ENCODE results near the gene C14orf119.

C14orf119 gene

GRCh38 chr14:23119363-23120327 lies 24.3 kb downstream of the C14orf119 start:
- peak overlapping the region; percentile 86 for H3K27ac Mint-ChIP-seq
- H3K4me3 Mint-ChIP-seq: peak overlapping the region; percentile 71

DNA sequence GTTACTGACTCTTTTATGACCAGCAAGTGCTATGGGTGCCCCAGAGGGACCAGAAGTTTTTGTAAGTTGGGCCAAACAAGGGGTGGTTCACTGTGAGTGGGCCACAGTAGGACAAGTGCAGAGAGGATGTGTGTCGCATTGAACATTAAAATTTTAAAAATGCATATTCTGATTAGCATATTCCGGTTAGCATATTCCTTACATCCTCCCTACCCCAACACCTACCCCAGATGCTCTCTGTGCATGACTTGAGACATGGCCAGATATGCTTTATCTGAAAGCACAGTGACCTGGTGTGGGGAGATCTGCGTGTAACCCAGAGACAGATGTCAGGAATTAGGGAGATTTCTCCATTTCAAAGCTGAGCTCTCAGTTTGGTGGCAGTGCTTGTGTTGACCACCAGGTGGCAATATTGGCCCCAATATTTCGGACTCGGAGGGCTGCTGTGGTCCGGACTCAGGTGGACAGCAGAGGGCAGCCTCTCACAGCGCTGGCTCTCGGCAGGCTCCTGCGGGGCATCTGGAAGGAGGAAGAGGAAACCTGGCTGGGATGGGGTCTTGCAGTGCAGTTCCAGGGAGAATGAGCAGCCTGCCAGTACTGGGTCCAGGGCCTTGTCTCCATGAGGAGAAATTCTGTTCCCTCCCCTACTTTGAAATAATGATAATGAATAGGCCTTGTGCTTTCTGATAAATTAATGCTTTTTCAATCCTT lies 25.4 kb downstream of the C14orf119 start:
- peaks cover 55% of the 10 kb centered on the region for H3K4me1 Mint-ChIP-seq (ENCODE audit: low read depth)
- H3K27ac Mint-ChIP-seq: peak overlapping the region; percentile 86
- peak overlapping the region; percentile 33 for H3K4me3 Mint-ChIP-seq
- H3K9me3 Mint-ChIP-seq (ENCODE audit: low read depth): no peaks in the 10 kb centered on the region
- H3K36me3 Mint-ChIP-seq: no peaks in the 10 kb centered on the region
- no peaks in the 10 kb centered on the region for H3K27me3 Mint-ChIP-seq

More at GRCh38 chr14:23119363-23120327, 24.3 kb downstream of the C14orf119 start:
- no peaks in the 10 kb centered on the region for H3K36me3 Mint-ChIP-seq
- no peaks in the 10 kb centered on the region for H3K9me3 Mint-ChIP-seq (ENCODE audit: low read depth)
- H3K4me1 Mint-ChIP-seq (ENCODE audit: low read depth): peaks cover 59% of the 10 kb centered on the region
- no peaks in the 10 kb centered on the region for H3K27me3 Mint-ChIP-seq

- H3K36me3 Mint-ChIP-seq: no peaks in the 10 kb centered on the region
- no peaks in the 10 kb centered on the region for H3K9me3 Mint-ChIP-seq (ENCODE audit: low read depth)
- no peak overlapping the region for H3K27ac Mint-ChIP-seq
- peak overlapping the region; percentile 33 for H3K4me3 Mint-ChIP-seq
- H3K4me1 Mint-ChIP-seq (ENCODE audit: low read depth): peaks cover 53% of the 10 kb centered on the region
- H3K27me3 Mint-ChIP-seq: no peaks in the 10 kb centered on the region
These were observed 26.1 kb downstream of the C14orf119 start for GRCh38 chr14:23121361-23121771.

GRCh38 chr14:23122086-23122485 lies 26.8 kb downstream of the C14orf119 start:
- Mint-ChIP-seq H3K27ac (no peak overlapping the region), H3K36me3 (no peaks in the 10 kb centered on the region), H3K4me3 (no peak overlapping the region), H3K27me3 (no peaks in the 10 kb centered on the region), H3K9me3 (ENCODE audit: low read depth) (no peaks in the 10 kb centered on the region), H3K4me1 (ENCODE audit: low read depth) (peaks cover 47% of the 10 kb centered on the region)

- Mint-ChIP-seq H3K27ac (no peak overlapping the region), H3K27me3 (no peaks in the 10 kb centered on the region), H3K36me3 (no peaks in the 10 kb centered on the region), H3K9me3 (ENCODE audit: low read depth) (no peaks in the 10 kb centered on the region), H3K4me3 (no peak overlapping the region), H3K4me1 (ENCODE audit: low read depth) (peaks cover 34% of the 10 kb centered on the region)
These were observed 28.1 kb downstream of the C14orf119 start for GRCh38 chr14:23123419-23123818.

DNA sequence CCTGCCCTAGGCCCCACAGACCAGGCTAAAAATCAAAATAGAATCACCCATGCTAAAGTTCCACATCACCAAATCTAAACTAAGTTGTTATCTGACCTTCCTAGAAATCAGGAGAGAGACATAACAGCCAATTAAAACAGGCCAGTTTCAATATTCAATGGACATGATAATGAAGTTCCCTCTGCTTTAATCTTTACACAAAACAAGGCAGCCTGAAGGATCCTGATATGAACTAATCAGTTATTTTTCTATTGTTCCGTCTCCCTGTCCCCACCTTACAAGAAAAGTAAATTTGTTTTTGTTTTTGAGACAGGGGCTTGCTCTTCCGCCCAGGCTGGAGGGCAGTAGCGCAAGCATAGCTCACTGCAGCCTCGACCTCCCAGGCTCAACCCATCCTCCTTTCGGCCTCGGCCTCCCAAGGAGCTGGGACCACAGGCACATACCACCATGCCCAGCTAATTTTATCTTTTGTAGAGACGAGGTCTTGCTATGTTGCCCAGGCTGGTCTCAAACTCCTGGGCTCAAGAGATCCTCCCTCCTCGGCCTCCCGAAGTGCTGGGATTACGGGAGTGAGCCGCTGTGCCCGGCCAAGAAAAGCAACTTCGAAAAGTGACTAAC lies 29.1 kb downstream of the C14orf119 start:
- H3K9me3 Mint-ChIP-seq (ENCODE audit: low read depth): no peaks in the 10 kb centered on the region
- peaks cover 2% of the 10 kb centered on the region for H3K36me3 Mint-ChIP-seq
- H3K27me3 Mint-ChIP-seq: no peaks in the 10 kb centered on the region
- no peak overlapping the region for H3K4me3 Mint-ChIP-seq
- H3K27ac Mint-ChIP-seq: no peak overlapping the region
- peaks cover 25% of the 10 kb centered on the region for H3K4me1 Mint-ChIP-seq (ENCODE audit: low read depth)

GRCh38 chr14:23125011-23125410 lies 29.7 kb downstream of the C14orf119 start:
- Mint-ChIP-seq H3K36me3 (peaks cover 2% of the 10 kb centered on the region), H3K27ac (no peak overlapping the region), H3K4me3 (no peak overlapping the region), H3K27me3 (no peaks in the 10 kb centered on the region), H3K9me3 (ENCODE audit: low read depth) (no peaks in the 10 kb centered on the region), H3K4me1 (ENCODE audit: low read depth) (peaks cover 19% of the 10 kb centered on the region)

DNA sequence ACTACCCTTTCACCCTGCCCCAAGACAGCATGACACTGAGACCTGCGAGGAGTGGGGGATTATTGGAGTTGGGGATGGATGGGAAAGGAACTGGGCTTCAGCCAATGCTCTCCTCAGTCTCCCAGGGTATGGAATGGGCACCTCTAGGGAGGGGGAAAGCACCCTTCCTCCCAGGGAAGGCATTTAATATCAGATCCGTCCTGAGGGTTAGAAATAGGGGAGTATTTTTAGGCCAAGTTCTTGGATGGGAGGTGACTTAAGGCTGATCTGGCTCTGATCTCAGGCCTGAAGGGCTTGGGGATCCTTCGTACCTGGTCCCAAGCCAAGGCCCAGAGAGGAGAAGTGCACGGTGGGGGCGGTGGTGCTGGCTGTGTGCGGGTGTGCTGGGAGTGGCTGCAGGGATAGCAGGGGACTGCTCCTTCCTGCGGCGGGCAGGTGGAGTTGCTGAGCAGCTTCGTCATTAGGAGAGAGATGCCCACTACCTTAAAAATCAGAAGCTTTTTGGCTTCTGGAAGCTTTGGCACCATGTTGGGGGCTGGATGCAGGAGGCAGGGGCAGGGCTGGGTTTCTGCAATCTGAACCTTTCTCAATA lies 30.7 kb downstream of the C14orf119 start:
- H3K4me3 Mint-ChIP-seq: no peak overlapping the region
- H3K4me1 Mint-ChIP-seq (ENCODE audit: low read depth): peaks cover 9% of the 10 kb centered on the region
- H3K27ac Mint-ChIP-seq: peak overlapping the region; percentile 34
- no peaks in the 10 kb centered on the region for H3K9me3 Mint-ChIP-seq (ENCODE audit: low read depth)
- H3K27me3 Mint-ChIP-seq: no peaks in the 10 kb centered on the region
- peaks cover 2% of the 10 kb centered on the region for H3K36me3 Mint-ChIP-seq

DNA sequence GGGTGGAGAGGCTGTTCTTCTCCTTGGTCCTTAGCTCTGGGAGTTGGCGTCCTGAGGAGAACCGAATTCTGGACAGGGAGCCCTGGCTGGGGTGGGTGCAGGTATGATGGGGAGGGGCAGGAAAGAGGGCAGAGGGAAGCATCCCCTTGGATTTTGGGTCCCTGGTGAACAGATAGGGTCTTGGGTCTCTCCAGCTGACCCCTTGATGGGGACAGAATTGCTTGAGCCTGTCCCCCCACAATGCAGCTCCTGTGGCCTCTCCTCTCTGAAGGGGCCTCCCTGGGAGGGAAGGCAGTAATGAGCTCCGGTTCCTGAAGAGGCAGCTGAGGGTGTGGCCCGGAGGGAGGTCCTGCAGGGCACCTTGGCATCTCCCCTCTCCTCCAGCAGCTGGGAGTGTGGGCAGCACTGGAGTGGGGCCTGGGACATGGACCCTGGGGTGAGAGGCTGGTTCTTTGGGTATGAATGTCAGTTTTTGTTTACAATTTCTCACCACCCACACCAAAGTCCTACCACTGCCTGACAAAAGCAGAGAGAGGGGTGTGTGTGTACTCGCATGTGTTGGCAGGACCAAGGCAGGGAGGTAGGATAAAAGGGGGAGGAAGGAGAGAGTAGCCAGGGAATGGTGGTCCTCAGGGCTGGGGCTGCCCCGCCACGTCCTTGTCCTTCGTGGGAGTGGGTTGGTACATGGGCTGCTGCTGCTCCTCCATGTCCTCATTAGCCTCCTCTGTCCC lies 31.4 kb downstream of the C14orf119 start:
- H3K36me3 Mint-ChIP-seq: peaks cover 2% of the 10 kb centered on the region
- no peaks in the 10 kb centered on the region for H3K9me3 Mint-ChIP-seq (ENCODE audit: low read depth)
- no peak overlapping the region for H3K4me3 Mint-ChIP-seq
- peaks cover 3% of the 10 kb centered on the region for H3K4me1 Mint-ChIP-seq (ENCODE audit: low read depth)
- no peak overlapping the region for H3K27ac Mint-ChIP-seq
- H3K27me3 Mint-ChIP-seq: no peaks in the 10 kb centered on the region

DNA sequence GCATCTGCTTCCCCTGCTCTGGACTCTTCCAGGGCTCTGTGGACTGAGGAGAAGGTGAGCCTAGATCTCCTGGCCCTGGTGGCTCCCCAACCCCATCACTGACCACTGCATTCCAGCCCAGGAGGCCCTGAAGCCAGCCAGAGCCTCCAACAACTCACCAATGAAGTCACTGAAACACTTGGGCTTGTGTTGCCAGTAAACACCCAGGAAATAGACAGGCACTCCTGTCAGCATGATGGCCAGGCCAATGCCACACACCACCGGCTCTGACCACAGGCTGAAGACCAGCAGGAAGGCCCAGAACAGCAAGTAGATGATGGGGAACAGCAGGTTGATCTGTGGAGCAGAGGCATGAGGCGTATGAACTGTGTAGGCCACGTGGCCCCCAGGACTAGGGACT lies 32.6 kb downstream of the C14orf119 start:
- no peak overlapping the region for H3K4me3 Mint-ChIP-seq
- no peaks in the 10 kb centered on the region for H3K4me1 Mint-ChIP-seq (ENCODE audit: low read depth)
- peaks cover 2% of the 10 kb centered on the region for H3K36me3 Mint-ChIP-seq
- H3K27ac Mint-ChIP-seq: no peak overlapping the region
- H3K27me3 Mint-ChIP-seq: no peaks in the 10 kb centered on the region
- H3K9me3 Mint-ChIP-seq (ENCODE audit: low read depth): no peaks in the 10 kb centered on the region

DNA sequence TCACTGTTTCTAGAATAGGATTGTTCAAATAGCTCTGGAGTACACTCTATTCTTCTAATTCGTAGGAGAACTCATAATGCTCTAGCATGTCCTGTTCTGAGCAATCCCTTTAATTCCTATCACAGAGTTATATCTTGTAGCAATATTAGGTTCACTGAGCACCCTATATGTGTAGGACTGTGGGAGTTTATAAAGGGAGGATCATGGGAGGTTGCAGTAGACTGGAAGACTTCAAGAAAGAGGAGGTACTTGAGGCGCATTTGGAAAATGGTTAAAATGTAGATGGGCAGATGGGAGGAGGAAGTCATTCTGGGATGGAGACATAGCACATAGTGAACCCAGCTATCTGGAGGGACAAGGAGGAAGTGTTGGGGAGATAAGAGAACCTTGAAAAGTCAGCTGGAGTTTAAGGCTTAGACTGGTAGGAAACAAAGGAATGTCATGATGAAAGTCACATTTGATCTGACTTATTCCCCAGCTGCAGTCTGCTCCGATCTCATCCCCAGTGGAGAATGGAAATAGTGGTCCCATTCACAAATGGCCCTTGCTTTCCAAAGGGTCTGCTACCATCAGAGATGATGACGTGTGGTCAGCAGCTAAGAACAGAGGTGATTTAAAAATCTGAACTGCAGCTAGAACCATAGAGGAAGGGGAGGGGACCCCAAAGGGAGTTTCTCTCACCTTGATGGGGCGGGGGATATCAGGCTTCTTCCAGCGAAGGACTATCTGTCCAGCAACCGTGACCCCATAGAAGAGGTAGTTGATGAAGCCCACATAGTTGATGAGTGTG lies 33.9 kb downstream of the C14orf119 start:
- H3K9me3 Mint-ChIP-seq (ENCODE audit: low read depth): no peaks in the 10 kb centered on the region
- H3K4me3 Mint-ChIP-seq: no peak overlapping the region
- no peaks in the 10 kb centered on the region for H3K4me1 Mint-ChIP-seq (ENCODE audit: low read depth)
- peaks cover 2% of the 10 kb centered on the region for H3K36me3 Mint-ChIP-seq
- H3K27ac Mint-ChIP-seq: no peak overlapping the region
- no peaks in the 10 kb centered on the region for H3K27me3 Mint-ChIP-seq

GRCh38 chr14:23129759-23130316 lies 34.5 kb downstream of the C14orf119 start:
- Mint-ChIP-seq H3K36me3 (peaks cover 2% of the 10 kb centered on the region), H3K4me1 (ENCODE audit: low read depth) (no peaks in the 10 kb centered on the region), H3K27me3 (no peaks in the 10 kb centered on the region), H3K27ac (no peak overlapping the region), H3K4me3 (no peak overlapping the region), H3K9me3 (ENCODE audit: low read depth) (no peaks in the 10 kb centered on the region)

- H3K27ac Mint-ChIP-seq: no peak overlapping the region
- no peaks in the 10 kb centered on the region for H3K9me3 Mint-ChIP-seq (ENCODE audit: low read depth)
These were observed 35.6 kb downstream of the C14orf119 start for GRCh38 chr14:23130871-23131270.

More at GRCh38 chr14:23130871-23131270, 35.6 kb downstream of the C14orf119 start:
- Mint-ChIP-seq H3K4me3 (no peak overlapping the region), H3K4me1 (ENCODE audit: low read depth) (no peaks in the 10 kb centered on the region), H3K36me3 (peaks cover 2% of the 10 kb centered on the region), H3K27me3 (no peaks in the 10 kb centered on the region)

Measured in activated naive CD8-positive, alpha-beta T cell (primary cell).